RWPE2 (cell line): Measurements from ENCODE around the gene PDCD5.

Experiments
- ATAC-seq: fragments of 200-7000 bp; cut with Tn5 transposase; 3 replicates; pipeline ENCODE4 v1.9.1; 2021; ENCODE audit warnings: low read depth
- DNase-seq: peaks from one replicate; pipeline ENCODE4 v3.0.0-alpha.2; 2020; ENCODE audit warnings: low spot score
- H3K27ac ChIP-seq: fragments of 450-650 bp; 2 replicates; pipeline ENCODE4 v1.5.1; 2017; ENCODE audit warnings: mild to moderate bottlenecking; ENCODE audit not compliant: poor library complexity, severe bottlenecking
- H3K27me3 ChIP-seq: fragments of 250-450 bp; sonication (Bioruptor Pico); 2 replicates; pipeline ENCODE4 v1.5.1; 2021; ENCODE audit warnings: mild to moderate bottlenecking, moderate library complexity; ENCODE audit not compliant: insufficient read depth, poor library complexity, severe bottlenecking
- H3K36me3 ChIP-seq: fragments of 250-450 bp; sonication (Bioruptor Pico); 2 replicates; pipeline ENCODE4 v1.5.1; 2020; ENCODE audit warnings: low read depth, mild to moderate bottlenecking, moderate library complexity
- H3K4me1 ChIP-seq: fragments of 250-450 bp; sonication (Bioruptor Pico); 2 replicates; pipeline ENCODE4 v1.5.1; 2021; ENCODE audit warnings: mild to moderate bottlenecking, moderate library complexity; ENCODE audit not compliant: insufficient read depth, poor library complexity, severe bottlenecking
- H3K4me3 ChIP-seq: fragments of 250-450 bp; sonication (Bioruptor Pico); 2 replicates; pipeline ENCODE4 v1.5.1; 2021; ENCODE audit warnings: mild to moderate bottlenecking, moderate library complexity; ENCODE audit not compliant: severe bottlenecking
- H3K9me3 ChIP-seq: fragments of 250-450 bp; sonication (Bioruptor Pico); 2 replicates; pipeline ENCODE4 v1.5.1; 2021; ENCODE audit warnings: mild to moderate bottlenecking, moderate library complexity; ENCODE audit not compliant: severe bottlenecking
- CTCF ChIP-seq: fragments of 450-650 bp; IDR thresholded peaks from one replicate; pipeline ENCODE4 v1.5.1; 2017; ENCODE audit warnings: mild to moderate bottlenecking, moderate library complexity; ENCODE audit not compliant: poor library complexity, severe bottlenecking

PDCD5 gene

GRCh38 chr19:32603961-32604360, 23.0 kb downstream of the PDCD5 start:
- Histone ChIP-seq H3K36me3 (peaks cover 57% of the 10 kb centered on the region), H3K9me3 (no peaks in the 10 kb centered on the region), H3K4me3 (no peak overlapping the region), H3K27me3 (no peaks in the 10 kb centered on the region), H3K4me1 (no peaks in the 10 kb centered on the region), H3K27ac (no peak overlapping the region)
- TF ChIP-seq CTCF, result no peak
- DNase-seq (no peak), ATAC-seq (no peak)

- Histone ChIP-seq H3K4me1 (no peaks in the 10 kb centered on the region), H3K36me3 (peaks cover 44% of the 10 kb centered on the region), H3K4me3 (no peak overlapping the region), H3K27ac (no peak overlapping the region), H3K27me3 (no peaks in the 10 kb centered on the region), H3K9me3 (no peaks in the 10 kb centered on the region)
- DNase-seq (no peak), ATAC-seq (no peak)
- no peak for TF ChIP-seq CTCF
Measured at GRCh38 chr19:32605544-32605943, 24.6 kb downstream of the PDCD5 start.

GRCh38 chr19:32606289-32606688, 25.3 kb downstream of the PDCD5 start:
- no peak for DNase-seq
- peaks cover 37% of the 10 kb centered on the region for H3K36me3 ChIP-seq
- no peak for TF ChIP-seq CTCF

GRCh38 chr19:32607479-32607878, 26.5 kb downstream of the PDCD5 start:
- Histone ChIP-seq H3K4me1 (no peaks in the 10 kb centered on the region), H3K36me3 (peaks cover 42% of the 10 kb centered on the region), H3K27me3 (no peaks in the 10 kb centered on the region), H3K4me3 (no peak overlapping the region), H3K9me3 (no peaks in the 10 kb centered on the region), H3K27ac (no peak overlapping the region)
- no peak for ATAC-seq
- TF ChIP-seq CTCF, result no peak
- DNase-seq, result no peak

More at GRCh38 chr19:32606289-32606688, 25.3 kb downstream of the PDCD5 start:
- no peaks in the 10 kb centered on the region for H3K9me3 ChIP-seq
- no peaks in the 10 kb centered on the region for H3K4me1 ChIP-seq
- no peak for ATAC-seq
- no peak overlapping the region for H3K4me3 ChIP-seq
- no peaks in the 10 kb centered on the region for H3K27me3 ChIP-seq
- H3K27ac ChIP-seq, result no peak overlapping the region

GRCh38 chr19:32611161-32611560, 30.2 kb downstream of the PDCD5 start:
- no peak for TF ChIP-seq CTCF
- peaks cover 49% of the 10 kb centered on the region for H3K36me3 ChIP-seq
- ATAC-seq, result no peak
- no peak overlapping the region for H3K27ac ChIP-seq
- no peak for DNase-seq
- H3K4me1 ChIP-seq, result no peaks in the 10 kb centered on the region
- no peaks in the 10 kb centered on the region for H3K27me3 ChIP-seq
- no peaks in the 10 kb centered on the region for H3K9me3 ChIP-seq
- no peak overlapping the region for H3K4me3 ChIP-seq
